ENCODE results near the gene FBRSL1. TPM values are rescaled to one million over a fixed set of nuclear protein-coding genes. Genes with fewer than 3 reads are reported as not detected.

FBRSL1 gene
- total RNA-seq, 1 donor from 2014 or later, result 199 TPM

GRCh38 chr12:132536102-132536876, 46.3 kb downstream of the FBRSL1 start:
- Mint-ChIP-seq H3K27me3 (peaks cover 16% of the 10 kb centered on the region), H3K36me3 (ENCODE audit: insufficient read depth) (peaks cover 23% of the 10 kb centered on the region), H3K27ac (no peak overlapping the region), H3K4me3 (ENCODE audit: low read depth) (no peak overlapping the region), H3K4me1 (ENCODE audit: low read depth) (no peaks in the 10 kb centered on the region), H3K9me3 (ENCODE audit: low read depth) (peaks cover 17% of the 10 kb centered on the region)
- DNase-seq (ENCODE audit: low spot score, unreplicated experiment), result no peak
- no peak for TF ChIP-seq CTCF (IDR thresholded peaks at IDR 0.05; ENCODE audit: unreplicated experiment)

GRCh38 chr12:132537049-132537448, 47.1 kb downstream of the FBRSL1 start:
- H3K9me3 Mint-ChIP-seq (ENCODE audit: low read depth), result peaks cover 14% of the 10 kb centered on the region
- no peak for TF ChIP-seq CTCF (IDR thresholded peaks at IDR 0.05; ENCODE audit: unreplicated experiment)
- peaks cover 22% of the 10 kb centered on the region for H3K36me3 Mint-ChIP-seq (ENCODE audit: insufficient read depth)
- H3K4me1 Mint-ChIP-seq (ENCODE audit: low read depth), result no peaks in the 10 kb centered on the region
- no peak overlapping the region for H3K27ac Mint-ChIP-seq
- H3K27me3 Mint-ChIP-seq, result peaks cover 16% of the 10 kb centered on the region
- H3K4me3 Mint-ChIP-seq (ENCODE audit: low read depth), result no peak overlapping the region
- DNase-seq (ENCODE audit: low spot score, unreplicated experiment), result no peak

- H3K9me3 Mint-ChIP-seq (ENCODE audit: low read depth), result peaks cover 14% of the 10 kb centered on the region
- H3K27me3 Mint-ChIP-seq, result peaks cover 16% of the 10 kb centered on the region
- H3K4me3 Mint-ChIP-seq (ENCODE audit: low read depth), result no peak overlapping the region
- H3K4me1 Mint-ChIP-seq (ENCODE audit: low read depth), result no peaks in the 10 kb centered on the region
- TF ChIP-seq CTCF (IDR thresholded peaks at IDR 0.05; ENCODE audit: unreplicated experiment), result no peak
- H3K36me3 Mint-ChIP-seq (ENCODE audit: insufficient read depth), result peaks cover 18% of the 10 kb centered on the region
- H3K27ac Mint-ChIP-seq, result no peak overlapping the region
- no peak for DNase-seq (ENCODE audit: low spot score, unreplicated experiment)
Observed at GRCh38 chr12:132537836-132538662, 48.1 kb downstream of the FBRSL1 start.

- Mint-ChIP-seq H3K4me1 (ENCODE audit: low read depth) (no peaks in the 10 kb centered on the region), H3K4me3 (ENCODE audit: low read depth) (no peak overlapping the region), H3K36me3 (ENCODE audit: insufficient read depth) (peaks cover 15% of the 10 kb centered on the region), H3K27ac (no peak overlapping the region), H3K27me3 (peaks cover 16% of the 10 kb centered on the region), H3K9me3 (ENCODE audit: low read depth) (peaks cover 11% of the 10 kb centered on the region)
- DNase-seq (ENCODE audit: low spot score, unreplicated experiment), result no peak
- TF ChIP-seq CTCF (IDR thresholded peaks at IDR 0.05; ENCODE audit: unreplicated experiment), result no peak
Observed at GRCh38 chr12:132538663-132538990, 48.7 kb downstream of the FBRSL1 start.

GRCh38 chr12:132539016-132539773, 49.2 kb downstream of the FBRSL1 start:
- DNase-seq (ENCODE audit: low spot score, unreplicated experiment), result no peak
- Mint-ChIP-seq H3K27me3 (peaks cover 18% of the 10 kb centered on the region), H3K27ac (no peak overlapping the region), H3K36me3 (ENCODE audit: insufficient read depth) (peaks cover 13% of the 10 kb centered on the region), H3K4me1 (ENCODE audit: low read depth) (no peaks in the 10 kb centered on the region), H3K9me3 (ENCODE audit: low read depth) (peaks cover 10% of the 10 kb centered on the region), H3K4me3 (ENCODE audit: low read depth) (no peak overlapping the region)
- TF ChIP-seq CTCF (IDR thresholded peaks at IDR 0.05; ENCODE audit: unreplicated experiment), result no peak
